NCI-H345 treated with DMSO at 0.1 percent for 48 hours (cell line): ENCODE results near the gene IVD.

Experiments
- DNase-seq: peaks from one replicate; lab custom pipeline; 2025; ENCODE audit not compliant: unreplicated experiment; lab: John Stamatoyannopoulos, UW

IVD gene

GRCh38 chr15:40372981-40373380, 32.6 kb upstream of the IVD start:
- DNase-seq, result no peak

- DNase-seq, result no peak
Observed at GRCh38 chr15:40377606-40378005, 28.0 kb upstream of the IVD start.

GRCh38 chr15:40379374-40379773, 26.2 kb upstream of the IVD start:
- no peak for DNase-seq

GRCh38 chr15:40379853-40380252, 25.7 kb upstream of the IVD start:
- DNase-seq, result no peak

- no peak for DNase-seq
Observed at GRCh38 chr15:40380636-40381035, 25.0 kb upstream of the IVD start.

- DNase-seq, result no peak
Observed at GRCh38 chr15:40381818-40382529, 23.6 kb upstream of the IVD start.

- DNase-seq, result peak; percentile 83
Observed at GRCh38 chr15:40382580-40383456, 22.8 kb upstream of the IVD start, which contains the start of gene KNSTRN. Gene KNSTRN, plus strand, starts transcription at chr15:40382721. Its CDS starts 115 bp downstream, at chr15:40382836.

- DNase-seq, result no peak
Observed at GRCh38 chr15:40386480-40386879, 19.1 kb upstream of the IVD start.

- DNase-seq, result no peak
Observed at GRCh38 chr15:40388941-40389823, 16.4 kb upstream of the IVD start.

GRCh38 chr15:40389824-40390595, 15.6 kb upstream of the IVD start:
- no peak for DNase-seq

GRCh38 chr15:40392986-40393948, 12.3 kb upstream of the IVD start:
- DNase-seq, result no peak

- no peak for DNase-seq
Observed at GRCh38 chr15:40397688-40398412, 7.7 kb upstream of the IVD start.

- no peak for DNase-seq
Observed at GRCh38 chr15:40398413-40398873, 7.2 kb upstream of the IVD start.

GRCh38 chr15:40399370-40399769, 6.2 kb upstream of the IVD start:
- no peak for DNase-seq

GRCh38 chr15:40407330-40407990, 1.9 kb downstream of the IVD start:
- no peak for DNase-seq

- no peak for DNase-seq
Observed at GRCh38 chr15:40409366-40409765, 3.8 kb downstream of the IVD start.

GRCh38 chr15:40410476-40410875, 4.9 kb downstream of the IVD start:
- no peak for DNase-seq
